Measurements from ENCODE around the gene GSC2.
A peak's percentile ranks its signal among the peaks of the same experiment; 100 is the strongest.

Gene GSC2

GRCh38 chr22:19149991-19150390 lies at the start of gene GSC2:
TSS of gene GSC2 (minus strand) at chr22:19150292. CDS start at chr22:19150283, 9 bp downstream.
- H3K4me1 Mint-ChIP-seq, result peaks cover 13% of the 10 kb centered on the region
- H3K9me3 Mint-ChIP-seq, result peaks cover 3% of the 10 kb centered on the region
- peaks cover 61% of the 10 kb centered on the region for H3K27me3 Mint-ChIP-seq
- no peak for ATAC-seq
- peak within 1 kb of the TSS; percentile 62 for H3K4me3 Mint-ChIP-seq
- no peak within 1 kb of the TSS for H3K27ac Mint-ChIP-seq
- no peaks in the 10 kb centered on the region for H3K36me3 Mint-ChIP-seq

GRCh38 chr22:19199479-19199878 lies 49.4 kb upstream of the GSC2 start:
- no peak overlapping the region for H3K4me3 Mint-ChIP-seq
- no peak for ATAC-seq
- no peak overlapping the region for H3K27ac Mint-ChIP-seq
- H3K36me3 Mint-ChIP-seq, result no peaks in the 10 kb centered on the region
- H3K27me3 Mint-ChIP-seq, result peaks cover 13% of the 10 kb centered on the region
- H3K4me1 Mint-ChIP-seq, result peaks cover 14% of the 10 kb centered on the region
- H3K9me3 Mint-ChIP-seq, result peaks cover 3% of the 10 kb centered on the region

- Mint-ChIP-seq H3K4me3 (no peak overlapping the region), H3K27me3 (peaks cover under 1% of the 10 kb centered on the region), H3K27ac (no peak overlapping the region), H3K9me3 (peaks cover 3% of the 10 kb centered on the region), H3K36me3 (no peaks in the 10 kb centered on the region), H3K4me1 (peaks cover 14% of the 10 kb centered on the region)
- no peak for ATAC-seq
These were observed 48.1 kb upstream of the GSC2 start for GRCh38 chr22:19197997-19198865.

- Mint-ChIP-seq H3K27me3 (no peaks in the 10 kb centered on the region), H3K9me3 (no peaks in the 10 kb centered on the region)
- no peak for ATAC-seq
These were observed 46.9 kb upstream of the GSC2 start for GRCh38 chr22:19196841-19197612.

GRCh38 chr22:19195796-19196731 lies 46.0 kb upstream of the GSC2 start:
- Mint-ChIP-seq H3K27me3 (no peaks in the 10 kb centered on the region), H3K27ac (no peak overlapping the region), H3K9me3 (no peaks in the 10 kb centered on the region), H3K4me1 (peaks cover 14% of the 10 kb centered on the region), H3K36me3 (no peaks in the 10 kb centered on the region), H3K4me3 (peak overlapping the region; percentile 22)
- ATAC-seq, result peak; percentile 62

More at GRCh38 chr22:19196841-19197612, 46.9 kb upstream of the GSC2 start:
- H3K27ac Mint-ChIP-seq, result no peak overlapping the region
- H3K4me3 Mint-ChIP-seq, result no peak overlapping the region
- H3K4me1 Mint-ChIP-seq, result peaks cover 14% of the 10 kb centered on the region
- H3K36me3 Mint-ChIP-seq, result no peaks in the 10 kb centered on the region

GRCh38 chr22:19194766-19195536 lies 44.9 kb upstream of the GSC2 start:
- Mint-ChIP-seq H3K4me3 (no peak overlapping the region), H3K36me3 (no peaks in the 10 kb centered on the region), H3K4me1 (peaks cover 14% of the 10 kb centered on the region), H3K9me3 (no peaks in the 10 kb centered on the region), H3K27ac (no peak overlapping the region), H3K27me3 (no peaks in the 10 kb centered on the region)
- no peak for ATAC-seq

- ATAC-seq, result no peak
- no peaks in the 10 kb centered on the region for H3K27me3 Mint-ChIP-seq
- peaks cover 14% of the 10 kb centered on the region for H3K4me1 Mint-ChIP-seq
- no peak overlapping the region for H3K4me3 Mint-ChIP-seq
- no peak overlapping the region for H3K27ac Mint-ChIP-seq
- H3K36me3 Mint-ChIP-seq, result no peaks in the 10 kb centered on the region
- H3K9me3 Mint-ChIP-seq, result no peaks in the 10 kb centered on the region
These were observed 43.8 kb upstream of the GSC2 start for GRCh38 chr22:19193879-19194278.

- Mint-ChIP-seq H3K27me3 (no peaks in the 10 kb centered on the region), H3K27ac (no peak overlapping the region), H3K36me3 (no peaks in the 10 kb centered on the region), H3K4me1 (no peaks in the 10 kb centered on the region), H3K4me3 (no peak overlapping the region), H3K9me3 (no peaks in the 10 kb centered on the region)
- no peak for ATAC-seq
These were observed 37.8 kb upstream of the GSC2 start for GRCh38 chr22:19187716-19188563.

GRCh38 chr22:19184276-19184997 lies 34.3 kb upstream of the GSC2 start:
- H3K9me3 Mint-ChIP-seq, result no peaks in the 10 kb centered on the region
- no peak overlapping the region for H3K27ac Mint-ChIP-seq
- no peak for ATAC-seq
- no peaks in the 10 kb centered on the region for H3K36me3 Mint-ChIP-seq
- H3K4me1 Mint-ChIP-seq, result peaks cover 23% of the 10 kb centered on the region
- no peaks in the 10 kb centered on the region for H3K27me3 Mint-ChIP-seq
- no peak overlapping the region for H3K4me3 Mint-ChIP-seq

- no peaks in the 10 kb centered on the region for H3K36me3 Mint-ChIP-seq
- H3K9me3 Mint-ChIP-seq, result no peaks in the 10 kb centered on the region
- H3K4me3 Mint-ChIP-seq, result no peak overlapping the region
- no peak for ATAC-seq
- no peak overlapping the region for H3K27ac Mint-ChIP-seq
- no peaks in the 10 kb centered on the region for H3K27me3 Mint-ChIP-seq
- H3K4me1 Mint-ChIP-seq, result peaks cover 28% of the 10 kb centered on the region
These were observed 33.1 kb upstream of the GSC2 start for GRCh38 chr22:19183216-19183615.

- peak overlapping the region; percentile 68 for H3K27ac Mint-ChIP-seq
- H3K36me3 Mint-ChIP-seq, result no peaks in the 10 kb centered on the region
- no peaks in the 10 kb centered on the region for H3K9me3 Mint-ChIP-seq
- H3K27me3 Mint-ChIP-seq, result no peaks in the 10 kb centered on the region
- peaks cover 28% of the 10 kb centered on the region for H3K4me1 Mint-ChIP-seq
- no peak for ATAC-seq
- H3K4me3 Mint-ChIP-seq, result no peak overlapping the region
These were observed 32.5 kb upstream of the GSC2 start for GRCh38 chr22:19182472-19183157.

- no peaks in the 10 kb centered on the region for H3K27me3 Mint-ChIP-seq
- no peak for ATAC-seq
- H3K4me1 Mint-ChIP-seq, result peaks cover 32% of the 10 kb centered on the region
- H3K9me3 Mint-ChIP-seq, result no peaks in the 10 kb centered on the region
- no peaks in the 10 kb centered on the region for H3K36me3 Mint-ChIP-seq
- peak overlapping the region; percentile 68 for H3K27ac Mint-ChIP-seq
- H3K4me3 Mint-ChIP-seq, result no peak overlapping the region
These were observed 31.8 kb upstream of the GSC2 start for GRCh38 chr22:19181786-19182471.

Measured in stimulated activated memory B cell treated with anti-CD40 and anti-IgM and Interleukin-4, amounts not matched to agents 10 μg/mL and 1 μg/mL and 100 μg/mL, for 72 hours (primary cell).